Erythroblast (primary cell): ENCODE measurements around the gene CBFB.

Experiments used
- DNase-seq, 2 experiments: peaks; one replicate each; lab custom pipeline; 2025; lab: John Stamatoyannopoulos, UW
- GATA1 ChIP-seq: IDR thresholded peaks from 2 replicates; pipeline ENCODE4 v1.6.1; 2011; ENCODE audit warnings: low read depth, mild to moderate bottlenecking, control low read depth, low read length, moderate library complexity
- POLR2A ChIP-seq: IDR thresholded peaks from 2 replicates; pipeline ENCODE4 v1.6.1; 2011; ENCODE audit warnings: mild to moderate bottlenecking, low read length

CBFB gene

GRCh38 chr16:67128887-67129286 is 99.9 kb downstream of the CBFB start:
- TF ChIP-seq POLR2A (no peak), GATA1 (no peak)
- no peak for DNase-seq

GRCh38 chr16:67129422-67129821 is 100.5 kb downstream of the CBFB start:
- DNase-seq, result no peak
- TF ChIP-seq POLR2A, result no peak
- no peak for TF ChIP-seq GATA1

- DNase-seq, result no peak
- TF ChIP-seq POLR2A (no peak), GATA1 (no peak)
These were observed 108.7 kb downstream of the CBFB start for GRCh38 chr16:67137605-67138004.

- TF ChIP-seq GATA1 (no peak), POLR2A (no peak)
These were observed 112.4 kb downstream of the CBFB start for GRCh38 chr16:67141391-67141790.

GRCh38 chr16:67142342-67142741 is 113.4 kb downstream of the CBFB start:
- DNase-seq, result no peak
- TF ChIP-seq POLR2A (no peak), GATA1 (no peak)

More at GRCh38 chr16:67141391-67141790, 112.4 kb downstream of the CBFB start:
- DNase-seq, result no peak

- no peak for DNase-seq
- TF ChIP-seq GATA1 (no peak), POLR2A (no peak)
These were observed 116.0 kb downstream of the CBFB start for GRCh38 chr16:67144943-67145342.

- TF ChIP-seq POLR2A, result no peak
- TF ChIP-seq GATA1, result no peak
- DNase-seq, result no peak
These were observed 116.8 kb downstream of the CBFB start for GRCh38 chr16:67145746-67146145.

GRCh38 chr16:67146523-67147357 is 117.8 kb downstream of the CBFB start:
- no peak for TF ChIP-seq GATA1
- no peak for TF ChIP-seq POLR2A

GRCh38 chr16:67147437-67148140 is 118.6 kb downstream of the CBFB start:
- TF ChIP-seq GATA1 (no peak), POLR2A (no peak)

More at GRCh38 chr16:67146523-67147357, 117.8 kb downstream of the CBFB start:
- DNase-seq, result no peak

GRCh38 chr16:67148221-67148620 is 119.3 kb downstream of the CBFB start:
- no peak for TF ChIP-seq POLR2A
- TF ChIP-seq GATA1, result no peak
- no peak for DNase-seq

More at GRCh38 chr16:67147437-67148140, 118.6 kb downstream of the CBFB start:
- no peak for DNase-seq

- TF ChIP-seq GATA1 (no peak), POLR2A (no peak)
- DNase-seq, result no peak
These were observed 119.8 kb downstream of the CBFB start for GRCh38 chr16:67148656-67149275.

- no peak for TF ChIP-seq POLR2A
- no peak for TF ChIP-seq GATA1
These were observed 120.5 kb downstream of the CBFB start for GRCh38 chr16:67149276-67150046.

More at GRCh38 chr16:67149276-67150046, 120.5 kb downstream of the CBFB start:
- no peak for DNase-seq
